Breast epithelium (tissue), 4 donors: Measurements from ENCODE around the gene HP. TPM values are rescaled to one million over a fixed set of nuclear protein-coding genes. Genes with fewer than 3 reads are reported as not detected.

Source experiments
- DNase-seq, 2 donors: peaks; one replicate each; pipeline ENCODE4 v3.0.0-alpha.2; 2019; ENCODE audit warnings: low spot score in 2 of 2
- H3K27ac ChIP-seq, 2 donors: fragments of 200-600 bp; sonication (generic) in 1 of 2; one replicate each; pipeline ENCODE4 v1.5.1; 2016 to 2019; ENCODE audit warnings: mild to moderate bottlenecking in 1 of 2
- H3K27me3 ChIP-seq, 2 donors: fragments of 200-600 bp; sonication (generic) in 1 of 2; one replicate each; pipeline versions ENCODE4 v1.5.1 to v1.6.0; 2017 to 2019; ENCODE audit warnings: control low read depth in 1 of 2, mild to moderate bottlenecking in 1 of 2
- H3K36me3 ChIP-seq: fragments of 200-600 bp; one replicate; pipeline ENCODE4 v1.5.1; 2019
- H3K4me1 ChIP-seq, 2 donors: fragments of 200-600 bp; sonication (generic); one replicate each; pipeline ENCODE4 v1.5.1; 2016 to 2019; ENCODE audit warnings: control low read depth in 1 of 2
- H3K4me3 ChIP-seq, 3 donors: fragments of 200-600 bp; sonication (generic); 1 replicate in 2 of 3; 2 replicates in 1 of 3; pipeline ENCODE4 v1.5.1; 2016 to 2019; ENCODE audit warnings: mild to moderate bottlenecking in 3 of 3, moderate library complexity in 2 of 3
- H3K9me3 ChIP-seq, 2 donors: fragments of 200-600 bp; sonication (generic) in 1 of 2; one replicate each; pipeline ENCODE4 v1.5.1; 2016 to 2019; ENCODE audit warnings: control low read depth in 1 of 2
- CTCF ChIP-seq, 3 donors: fragments of 450-650 bp; IDR thresholded peaks; one replicate each; pipeline ENCODE4 v1.5.1; 2016 to 2017; ENCODE audit warnings: antibody characterized with exemption in 3 of 3, mild to moderate bottlenecking in 3 of 3, moderate library complexity in 3 of 3
- POLR2A ChIP-seq: fragments of 450-650 bp; IDR thresholded peaks from one replicate; pipeline ENCODE4 v1.6.1; 2016; ENCODE audit warnings: antibody characterized with exemption, mild to moderate bottlenecking, moderate library complexity
- POLR2AphosphoS5 ChIP-seq, 3 donors: sonication (generic); formaldehyde crosslinking; IDR thresholded peaks; one replicate each; pipeline ENCODE4 v1.6.1; 2017; ENCODE audit warnings: antibody characterized with exemption in 3 of 3
- intact Hi-C: fragments of 100-400 bp; cut with DNase I; formaldehyde crosslinking; loops from one replicate; pipeline ENCODE4 v1.15.1; 2023; ENCODE audit warnings: low total_unique reads
- total RNA-seq, 3 donors: library from RNA; depleted of rRNA; stranded (reverse); fragments of >200 nt; gene quantifications; one replicate each; pipeline ENCODE4 v1.1.0, GENCODE V29; 2016

The HP gene
- total RNA-seq, 3 donors from 2014 or later: 24.5 to 543 (median 61.9) TPM

DNA sequence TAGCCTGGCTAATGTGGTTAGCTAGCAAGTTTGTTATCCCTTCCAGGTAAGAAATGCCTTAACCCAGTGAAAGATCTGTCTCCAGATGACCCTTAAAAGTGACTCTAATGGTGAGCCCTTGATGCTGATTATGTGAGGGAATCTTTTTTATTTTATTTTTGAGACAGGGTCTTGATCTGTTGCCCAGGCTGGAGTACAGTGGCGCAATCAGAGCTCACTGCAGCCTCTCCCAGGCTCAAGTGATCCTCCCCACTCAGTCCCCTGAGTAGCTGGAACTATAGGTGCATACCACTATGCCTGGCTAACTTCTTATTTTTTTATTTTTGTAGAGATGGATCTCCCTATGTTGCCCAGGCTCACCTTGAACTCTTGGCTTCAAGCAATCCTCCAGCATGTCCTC is 10.8 kb upstream of the HP start:
- Histone ChIP-seq H3K27ac (no peak overlapping the region), H3K4me3 (no peak overlapping the region), H3K9me3 (no peaks in the 10 kb centered on the region), H3K36me3 (no peaks in the 10 kb centered on the region), H3K4me1 (no peaks in the 10 kb centered on the region), H3K27me3 (no peaks in the 10 kb centered on the region)
- TF ChIP-seq CTCF (IDR thresholded peaks at IDR 0.05): no peak
- no peak for DNase-seq
- intact Hi-C loops: no loop called here

- no peaks in the 10 kb centered on the region for H3K9me3 ChIP-seq
- H3K4me3 ChIP-seq: no peak overlapping the region
- DNase-seq: no peak
- H3K36me3 ChIP-seq: no peaks in the 10 kb centered on the region
- intact Hi-C loops: no loop called here
- H3K27ac ChIP-seq: no peak overlapping the region
- H3K4me1 ChIP-seq: no peaks in the 10 kb centered on the region
- TF ChIP-seq CTCF (IDR thresholded peaks at IDR 0.05): no peak
- no peak for TF ChIP-seq POLR2AphosphoS5 (IDR thresholded peaks at IDR 0.05)
- TF ChIP-seq POLR2A: no peak
- H3K27me3 ChIP-seq: no peaks in the 10 kb centered on the region
Measured at GRCh38 chr16:72044296-72044695, 10.0 kb upstream of the HP start.

- intact Hi-C loops: no loop called here
- Histone ChIP-seq H3K4me1 (no peaks in the 10 kb centered on the region), H3K36me3 (no peaks in the 10 kb centered on the region), H3K4me3 (no peak overlapping the region), H3K27ac (no peak overlapping the region), H3K27me3 (no peaks in the 10 kb centered on the region), H3K9me3 (no peaks in the 10 kb centered on the region)
- TF ChIP-seq POLR2AphosphoS5 (IDR thresholded peaks at IDR 0.05) (no peak), POLR2A (no peak), CTCF (IDR thresholded peaks at IDR 0.05) (no peak)
- DNase-seq: no peak
Measured at GRCh38 chr16:72044825-72045359, 9.4 kb upstream of the HP start.

DNA sequence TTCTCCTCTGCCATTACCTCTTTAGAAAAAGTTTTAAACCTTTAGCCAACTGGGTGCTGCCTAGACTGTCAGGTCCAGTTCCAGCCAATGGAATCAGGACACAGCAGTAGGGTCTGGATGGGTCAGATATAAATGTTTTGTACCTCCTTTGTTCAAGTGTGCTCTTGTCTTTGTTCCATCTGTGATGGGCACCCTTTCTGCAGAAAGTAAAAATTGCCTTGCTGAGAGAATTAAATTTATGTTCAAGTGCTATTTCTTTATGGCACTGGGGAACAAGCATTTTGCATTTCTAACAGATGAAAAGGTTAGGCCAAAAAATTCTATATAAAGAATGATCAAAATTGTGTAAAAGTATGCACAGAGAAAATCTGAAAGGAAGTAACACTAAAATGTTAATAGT is 5.2 kb upstream of the HP start:
- Histone ChIP-seq H3K27me3 (no peaks in the 10 kb centered on the region), H3K36me3 (no peaks in the 10 kb centered on the region), H3K27ac (no peak overlapping the region), H3K9me3 (no peaks in the 10 kb centered on the region), H3K4me1 (no peaks in the 10 kb centered on the region), H3K4me3 (no peak overlapping the region)
- DNase-seq: no peak
- TF ChIP-seq POLR2A (no peak), POLR2AphosphoS5 (IDR thresholded peaks at IDR 0.05) (no peak), CTCF (IDR thresholded peaks at IDR 0.05) (no peak)
- intact Hi-C loops: no loop called here

GRCh38 chr16:72050769-72051464 is 3.4 kb upstream of the HP start:
- no peak overlapping the region for H3K4me3 ChIP-seq
- H3K27ac ChIP-seq: no peak overlapping the region
- H3K27me3 ChIP-seq: no peaks in the 10 kb centered on the region
- no peaks in the 10 kb centered on the region for H3K4me1 ChIP-seq
- DNase-seq: no peak
- intact Hi-C loops: no loop called here
- no peak for TF ChIP-seq POLR2AphosphoS5 (IDR thresholded peaks at IDR 0.05)
- no peak for TF ChIP-seq POLR2A
- no peak for TF ChIP-seq CTCF (IDR thresholded peaks at IDR 0.05)
- H3K9me3 ChIP-seq: no peaks in the 10 kb centered on the region
- H3K36me3 ChIP-seq: no peaks in the 10 kb centered on the region
